Effector memory CD8-positive, alpha-beta T cell (primary cell): ENCODE measurements around the gene MPDZ.

Experiments used
- ATAC-seq: fragments of 150-1000 bp; cut with Tn5 transposase; replicated peaks from 2 replicates; pipeline ENCODE4 v1.10.0; 2021; ENCODE audit warnings: mild to moderate bottlenecking, moderate library complexity
- DNase-seq, 3 experiments: peaks; one replicate each; pipeline ENCODE4 v3.0.0; 2021
- H3K27ac Mint-ChIP-seq, 2 donors: one replicate each; pipeline ENCODE4 v1.8.0; 2022; ENCODE audit warnings: mild to moderate bottlenecking in 2 of 2, mixed read lengths in 2 of 2, moderate library complexity in 2 of 2
- H3K27me3 Mint-ChIP-seq, 2 donors: one replicate each; pipeline ENCODE4 v1.8.0; 2022; ENCODE audit warnings: mixed read lengths in 2 of 2
- H3K36me3 Mint-ChIP-seq: one replicate; pipeline ENCODE4 v1.8.0; 2022; ENCODE audit warnings: mild to moderate bottlenecking, moderate library complexity, mixed read lengths; ENCODE audit not compliant: insufficient read depth
- H3K4me1 Mint-ChIP-seq, 2 donors: one replicate each; pipeline ENCODE4 v1.8.0; 2022; ENCODE audit warnings: low read depth in 2 of 2, mixed read lengths in 2 of 2
- H3K4me3 Mint-ChIP-seq, 2 donors: one replicate each; pipeline ENCODE4 v1.8.0; 2022; ENCODE audit warnings: mild to moderate bottlenecking in 2 of 2, mixed read lengths in 2 of 2, moderate library complexity in 2 of 2
- H3K9me3 Mint-ChIP-seq, 2 donors: one replicate each; pipeline ENCODE4 v1.8.0; 2022; ENCODE audit warnings: mixed read lengths in 2 of 2

MPDZ gene

GRCh38 chr9:13190040-13190439, 89.5 kb downstream of the MPDZ start:
- Mint-ChIP-seq H3K4me3 (no peak overlapping the region), H3K27ac (no peak overlapping the region), H3K4me1 (no peaks in the 10 kb centered on the region), H3K36me3 (no peaks in the 10 kb centered on the region), H3K27me3 (no peaks in the 10 kb centered on the region), H3K9me3 (peaks cover 1 to 5% of the 10 kb centered on the region in 2 donors)
- ATAC-seq: no peak
- DNase-seq: no peak

- Mint-ChIP-seq H3K4me1 (no peaks in the 10 kb centered on the region), H3K9me3 (peaks cover 1 to 5% of the 10 kb centered on the region in 2 donors), H3K27me3 (no peaks in the 10 kb centered on the region), H3K4me3 (no peak overlapping the region), H3K27ac (no peak overlapping the region), H3K36me3 (no peaks in the 10 kb centered on the region)
- no peak for DNase-seq
- no peak for ATAC-seq
These were observed 90.1 kb downstream of the MPDZ start for GRCh38 chr9:13189362-13189761.

- Mint-ChIP-seq H3K36me3 (no peaks in the 10 kb centered on the region), H3K27me3 (no peaks in the 10 kb centered on the region), H3K27ac (no peak overlapping the region), H3K9me3 (no peaks in the 10 kb centered on the region), H3K4me3 (no peak overlapping the region), H3K4me1 (no peaks in the 10 kb centered on the region)
- DNase-seq: no peak
- ATAC-seq: no peak
These were observed 92.7 kb downstream of the MPDZ start for GRCh38 chr9:13186774-13187173.

GRCh38 chr9:13186091-13186490, 93.4 kb downstream of the MPDZ start:
- DNase-seq (no peak), ATAC-seq (no peak)
- no peak overlapping the region for H3K27ac Mint-ChIP-seq
- no peaks in the 10 kb centered on the region for H3K9me3 Mint-ChIP-seq
- no peaks in the 10 kb centered on the region for H3K27me3 Mint-ChIP-seq
- H3K4me1 Mint-ChIP-seq: no peaks in the 10 kb centered on the region
- no peaks in the 10 kb centered on the region for H3K36me3 Mint-ChIP-seq
- no peak overlapping the region for H3K4me3 Mint-ChIP-seq

GRCh38 chr9:13181652-13182051, 97.8 kb downstream of the MPDZ start:
- H3K27me3 Mint-ChIP-seq: no peaks in the 10 kb centered on the region
- H3K4me1 Mint-ChIP-seq: no peaks in the 10 kb centered on the region
- no peak overlapping the region for H3K4me3 Mint-ChIP-seq
- H3K27ac Mint-ChIP-seq: no peak overlapping the region
- no peak for DNase-seq
- ATAC-seq: no peak
- peaks cover 2 to 7% of the 10 kb centered on the region in 2 donors for H3K9me3 Mint-ChIP-seq
- H3K36me3 Mint-ChIP-seq: no peaks in the 10 kb centered on the region

GRCh38 chr9:13179257-13179656, 100.2 kb downstream of the MPDZ start:
- ATAC-seq: no peak
- no peak overlapping the region for H3K4me3 Mint-ChIP-seq
- no peaks in the 10 kb centered on the region for H3K4me1 Mint-ChIP-seq
- no peak for DNase-seq
- H3K36me3 Mint-ChIP-seq: no peaks in the 10 kb centered on the region
- no peak overlapping the region for H3K27ac Mint-ChIP-seq
- peaks cover 2 to 7% of the 10 kb centered on the region in 2 donors for H3K9me3 Mint-ChIP-seq
- H3K27me3 Mint-ChIP-seq: no peaks in the 10 kb centered on the region

GRCh38 chr9:13175732-13176131, 103.8 kb downstream of the MPDZ start:
- no peak overlapping the region for H3K27ac Mint-ChIP-seq
- H3K36me3 Mint-ChIP-seq: no peaks in the 10 kb centered on the region
- ATAC-seq: no peak
- no peaks in the 10 kb centered on the region for H3K27me3 Mint-ChIP-seq
- DNase-seq: no peak
- no peak overlapping the region for H3K4me3 Mint-ChIP-seq
- peaks cover 7 to 14% of the 10 kb centered on the region in 2 donors for H3K9me3 Mint-ChIP-seq
- no peaks in the 10 kb centered on the region for H3K4me1 Mint-ChIP-seq

- ATAC-seq (no peak), DNase-seq (no peak)
- Mint-ChIP-seq H3K9me3 (peaks cover 6 to 9% of the 10 kb centered on the region in 2 donors), H3K27ac (no peak overlapping the region), H3K36me3 (no peaks in the 10 kb centered on the region), H3K4me3 (no peak overlapping the region), H3K4me1 (no peaks in the 10 kb centered on the region), H3K27me3 (no peaks in the 10 kb centered on the region)
These were observed 104.4 kb downstream of the MPDZ start for GRCh38 chr9:13174906-13175639.

- H3K27me3 Mint-ChIP-seq: no peaks in the 10 kb centered on the region
- DNase-seq (no peak), ATAC-seq (no peak)
- H3K4me1 Mint-ChIP-seq: no peaks in the 10 kb centered on the region
- H3K36me3 Mint-ChIP-seq: no peaks in the 10 kb centered on the region
- H3K9me3 Mint-ChIP-seq: peaks cover 9 to 18% of the 10 kb centered on the region in 2 donors
- H3K27ac Mint-ChIP-seq: no peak overlapping the region
- no peak overlapping the region for H3K4me3 Mint-ChIP-seq
These were observed 105.9 kb downstream of the MPDZ start for GRCh38 chr9:13173553-13173952.

- Mint-ChIP-seq H3K9me3 (peaks cover 11 to 18% of the 10 kb centered on the region in 2 donors), H3K36me3 (no peaks in the 10 kb centered on the region), H3K27me3 (no peaks in the 10 kb centered on the region), H3K4me1 (no peaks in the 10 kb centered on the region), H3K4me3 (no peak overlapping the region), H3K27ac (no peak overlapping the region)
- DNase-seq: no peak
- no peak for ATAC-seq
These were observed 108.2 kb downstream of the MPDZ start for GRCh38 chr9:13171261-13171660.

GRCh38 chr9:13166996-13167395, 112.5 kb downstream of the MPDZ start:
- Mint-ChIP-seq H3K4me1 (no peaks in the 10 kb centered on the region), H3K27ac (no peak overlapping the region), H3K9me3 (peaks cover 5 to 11% of the 10 kb centered on the region in 2 donors), H3K36me3 (no peaks in the 10 kb centered on the region), H3K4me3 (no peak overlapping the region), H3K27me3 (no peaks in the 10 kb centered on the region)
- DNase-seq: no peak
- no peak for ATAC-seq

- ATAC-seq: no peak
- no peak overlapping the region for H3K27ac Mint-ChIP-seq
- no peak for DNase-seq
- peaks cover 5 to 11% of the 10 kb centered on the region in 2 donors for H3K9me3 Mint-ChIP-seq
- H3K4me1 Mint-ChIP-seq: no peaks in the 10 kb centered on the region
- no peaks in the 10 kb centered on the region for H3K36me3 Mint-ChIP-seq
- H3K27me3 Mint-ChIP-seq: no peaks in the 10 kb centered on the region
- no peak overlapping the region for H3K4me3 Mint-ChIP-seq
These were observed 113.5 kb downstream of the MPDZ start for GRCh38 chr9:13165956-13166355.

GRCh38 chr9:13165236-13165945, 114.1 kb downstream of the MPDZ start:
- Mint-ChIP-seq H3K27me3 (no peaks in the 10 kb centered on the region), H3K9me3 (peaks cover 5 to 11% of the 10 kb centered on the region in 2 donors), H3K36me3 (no peaks in the 10 kb centered on the region), H3K4me1 (no peaks in the 10 kb centered on the region), H3K4me3 (no peak overlapping the region), H3K27ac (no peak overlapping the region)
- ATAC-seq (no peak), DNase-seq (no peak)

GRCh38 chr9:13163946-13164345, 115.5 kb downstream of the MPDZ start:
- DNase-seq (no peak), ATAC-seq (no peak)
- H3K27me3 Mint-ChIP-seq: no peaks in the 10 kb centered on the region
- H3K4me1 Mint-ChIP-seq: no peaks in the 10 kb centered on the region
- peaks cover 0 to 4% of the 10 kb centered on the region in 2 donors for H3K9me3 Mint-ChIP-seq
- H3K27ac Mint-ChIP-seq: no peak overlapping the region
- H3K36me3 Mint-ChIP-seq: no peaks in the 10 kb centered on the region
- H3K4me3 Mint-ChIP-seq: no peak overlapping the region
